Measurements from ENCODE around the gene SLC22A16.

SLC22A16 gene

DNA sequence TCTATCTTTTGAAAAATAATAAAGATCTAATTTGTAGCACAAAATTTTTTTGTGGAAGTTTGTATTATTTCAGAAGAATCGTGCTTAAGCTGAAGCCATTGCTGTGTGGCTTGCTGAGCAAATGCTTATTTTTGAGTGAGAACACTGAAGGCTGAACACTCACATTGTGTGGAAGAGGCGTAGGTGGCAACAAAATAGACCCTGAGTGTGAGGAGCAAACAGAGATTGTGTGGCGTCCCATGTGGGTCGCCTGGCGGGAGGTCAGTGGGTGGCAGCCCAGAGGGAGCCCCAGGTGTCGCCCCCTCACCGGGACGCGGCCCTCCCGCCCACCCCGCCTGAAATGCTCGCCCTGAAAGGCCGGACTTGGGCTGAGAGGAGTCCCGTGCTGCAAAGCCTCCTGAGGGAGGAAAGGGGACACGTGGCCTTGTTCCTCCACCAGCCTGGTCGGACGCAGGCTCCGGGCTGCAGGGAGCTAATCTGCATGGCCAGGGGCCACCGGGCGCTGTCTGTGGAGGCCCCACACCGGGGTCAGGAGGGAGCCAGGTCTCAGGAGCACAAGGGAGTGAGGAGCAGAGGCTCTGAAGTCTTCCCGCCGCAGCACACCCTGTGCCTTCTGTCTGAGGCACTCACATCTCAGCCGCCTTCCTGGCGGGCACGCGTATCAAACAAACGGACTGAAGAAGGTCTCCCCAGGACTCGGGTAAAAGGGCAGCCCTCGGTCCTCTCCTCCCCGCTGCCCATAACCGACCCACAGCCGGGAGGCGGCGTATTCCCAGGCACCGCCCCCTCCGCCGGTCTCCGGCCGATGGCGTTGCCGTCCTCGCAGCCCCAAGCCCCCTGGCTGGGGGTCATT is 77.0 kb downstream of the SLC22A16 start:
- no peak for DNase-seq

DNA sequence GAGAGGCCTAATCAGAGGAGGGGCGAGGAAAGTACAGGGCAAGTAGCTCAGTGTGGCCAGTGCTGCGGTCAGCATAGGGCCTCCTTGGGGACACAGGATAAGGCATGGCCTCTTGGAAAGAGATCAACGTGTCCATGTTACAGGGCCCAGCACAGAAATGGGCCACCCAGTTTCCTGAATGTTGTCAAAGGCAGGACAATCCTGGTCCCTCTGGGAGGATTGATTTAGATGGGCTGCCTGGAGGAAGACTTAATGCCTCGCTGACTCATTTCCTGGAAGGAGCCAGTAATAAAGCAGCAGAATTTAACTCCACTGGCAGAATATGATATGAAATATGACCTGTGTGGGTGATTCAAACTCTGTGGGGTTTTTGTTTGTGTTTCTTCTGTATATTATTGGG is 77.6 kb downstream of the SLC22A16 start:
- no peak for DNase-seq

GRCh38 chr6:110395221-110395620 is 81.2 kb downstream of the SLC22A16 start:
- DNase-seq: no peak

- no peak for DNase-seq
Observed at GRCh38 chr6:110394409-110394808, 82.0 kb downstream of the SLC22A16 start.

- no peak for DNase-seq
Observed at GRCh38 chr6:110392727-110393126, 83.7 kb downstream of the SLC22A16 start.

- DNase-seq: no peak
Observed at GRCh38 chr6:110390404-110390803, 86.0 kb downstream of the SLC22A16 start.

GRCh38 chr6:110389689-110390382 is 86.6 kb downstream of the SLC22A16 start:
- DNase-seq: no peak

DNA sequence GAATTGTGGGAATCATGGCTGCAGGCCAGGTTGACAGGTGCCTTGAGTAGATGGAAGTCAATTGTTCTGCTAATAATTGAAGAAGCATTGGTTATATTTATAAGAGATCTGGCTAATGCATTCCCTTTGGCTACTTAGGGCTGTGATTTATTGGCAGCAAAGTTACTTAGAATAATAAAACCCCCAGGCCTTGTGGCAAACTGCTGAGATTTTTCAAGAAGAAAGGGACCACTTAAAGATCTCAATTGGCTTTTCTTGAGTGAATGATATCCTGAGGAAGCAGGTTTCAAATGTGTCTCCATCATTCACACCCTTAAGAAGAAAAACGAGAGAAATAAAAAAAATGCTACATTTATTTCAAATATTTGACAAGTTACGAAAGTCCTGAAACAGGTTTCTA is 88.4 kb downstream of the SLC22A16 start:
- DNase-seq: no peak

GRCh38 chr6:110385458-110385863 is 91.0 kb downstream of the SLC22A16 start:
- no peak for DNase-seq

GRCh38 chr6:110378552-110378951 is 97.9 kb downstream of the SLC22A16 start:
- DNase-seq: no peak
